Astrocyte (in vitro differentiated cells and primary cell): ENCODE data around the gene ANAPC16.

Experiments
- EZH2 ChIP-seq: IDR thresholded peaks from 2 replicates; pipeline ENCODE4 v1.6.1; 2012; ENCODE audit warnings: mild to moderate bottlenecking, low read length, inconsistent platforms; ENCODE audit not compliant: insufficient read depth
- TF ChIP-seq, protein P1 (sequence below): IDR thresholded peaks from 2 replicates; pipeline ENCODE4 v1.5.1; 2011; ENCODE audit warnings: low read depth, mild to moderate bottlenecking, inconsistent platforms, low read length, moderate library complexity; ENCODE audit not compliant: insufficient read depth

DNA sequence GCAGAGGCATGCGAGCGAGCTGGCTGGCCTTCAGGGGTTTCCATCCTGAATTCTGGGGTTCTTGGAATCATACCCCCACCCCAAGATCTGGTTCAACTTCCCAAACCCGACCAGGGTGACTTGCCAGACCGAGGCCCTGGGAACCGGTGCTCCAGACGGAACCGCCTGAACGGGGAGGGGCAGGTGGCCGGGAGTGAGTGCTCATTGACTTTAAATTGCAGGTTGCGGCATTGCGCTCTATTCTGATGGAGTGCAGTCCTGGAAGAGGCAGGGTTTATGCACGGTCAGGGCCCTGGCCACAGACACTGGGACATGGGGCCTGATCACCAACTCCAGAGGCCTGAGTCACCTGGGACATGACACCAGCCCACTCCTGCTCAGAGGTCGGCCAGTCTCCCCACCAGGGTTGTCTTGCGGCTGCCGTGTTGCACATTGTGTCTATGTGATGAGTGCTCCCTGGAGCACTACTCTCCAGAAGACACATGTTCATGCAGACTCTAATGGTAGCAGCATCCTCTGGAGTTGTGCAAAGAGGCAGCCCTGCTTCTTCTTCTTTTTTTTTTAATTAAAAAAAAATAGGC, 52.1 kb downstream of the ANAPC16 start:
- TF ChIP-seq, protein P1, sequence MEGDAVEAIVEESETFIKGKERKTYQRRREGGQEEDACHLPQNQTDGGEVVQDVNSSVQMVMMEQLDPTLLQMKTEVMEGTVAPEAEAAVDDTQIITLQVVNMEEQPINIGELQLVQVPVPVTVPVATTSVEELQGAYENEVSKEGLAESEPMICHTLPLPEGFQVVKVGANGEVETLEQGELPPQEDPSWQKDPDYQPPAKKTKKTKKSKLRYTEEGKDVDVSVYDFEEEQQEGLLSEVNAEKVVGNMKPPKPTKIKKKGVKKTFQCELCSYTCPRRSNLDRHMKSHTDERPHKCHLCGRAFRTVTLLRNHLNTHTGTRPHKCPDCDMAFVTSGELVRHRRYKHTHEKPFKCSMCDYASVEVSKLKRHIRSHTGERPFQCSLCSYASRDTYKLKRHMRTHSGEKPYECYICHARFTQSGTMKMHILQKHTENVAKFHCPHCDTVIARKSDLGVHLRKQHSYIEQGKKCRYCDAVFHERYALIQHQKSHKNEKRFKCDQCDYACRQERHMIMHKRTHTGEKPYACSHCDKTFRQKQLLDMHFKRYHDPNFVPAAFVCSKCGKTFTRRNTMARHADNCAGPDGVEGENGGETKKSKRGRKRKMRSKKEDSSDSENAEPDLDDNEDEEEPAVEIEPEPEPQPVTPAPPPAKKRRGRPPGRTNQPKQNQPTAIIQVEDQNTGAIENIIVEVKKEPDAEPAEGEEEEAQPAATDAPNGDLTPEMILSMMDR = no peak
- no peak for TF ChIP-seq EZH2
